Liver (tissue), 9 donors: ENCODE measurements around the gene INTS1. TPM values are rescaled to one million over a fixed set of nuclear protein-coding genes. Genes with fewer than 3 reads are reported as not detected.

Source experiments
- DNase-seq: peaks from one replicate; pipeline ENCODE4 v3.0.0-alpha.2; 2017; ENCODE audit warnings: low spot score
- H3K27ac ChIP-seq, 2 donors: one replicate each; pipeline ENCODE4 v1.7.0; 2013; ENCODE audit warnings: inconsistent platforms in 2 of 2, low read length in 2 of 2, control low read depth in 1 of 2, low read depth in 1 of 2, mild to moderate bottlenecking in 1 of 2
- H3K27me3 ChIP-seq, 4 donors: one replicate each; pipeline versions ENCODE4 v1.6.1 to v1.7.0; 2013; ENCODE audit warnings: low read length in 3 of 4, inconsistent platforms in 1 of 4, mild to moderate bottlenecking in 1 of 4, moderate library complexity in 1 of 4; ENCODE audit not compliant: control insufficient read depth in 4 of 4, insufficient read depth in 4 of 4
- H3K36me3 ChIP-seq, 4 donors: one replicate each; pipeline versions ENCODE4 v1.6.1 to v1.7.0; 2013; ENCODE audit warnings: low read length in 3 of 4, mild to moderate bottlenecking in 3 of 4, low read depth in 1 of 4, moderate library complexity in 1 of 4; ENCODE audit not compliant: control insufficient read depth in 4 of 4, insufficient read depth in 3 of 4
- H3K4me1 ChIP-seq, 4 donors: one replicate each; pipeline versions ENCODE4 v1.6.1 to v1.7.0; 2013; ENCODE audit warnings: low read length in 3 of 4, mild to moderate bottlenecking in 3 of 4, moderate library complexity in 1 of 4; ENCODE audit not compliant: control insufficient read depth in 4 of 4, insufficient read depth in 4 of 4
- H3K4me3 ChIP-seq, 3 donors: one replicate each; pipeline versions ENCODE4 v1.6.1 to v1.7.0; 2013; ENCODE audit warnings: low read length in 3 of 3, control low read depth in 1 of 3, low read depth in 1 of 3, mild to moderate bottlenecking in 1 of 3
- H3K9ac ChIP-seq, 2 donors: one replicate each; pipeline ENCODE4 v1.7.0; 2013; ENCODE audit warnings: low read length in 2 of 2, mild to moderate bottlenecking in 2 of 2, moderate library complexity in 2 of 2, control low read depth in 1 of 2, low read depth in 1 of 2
- H3K9me3 ChIP-seq, 4 donors: one replicate each; pipeline versions ENCODE4 v1.6.1 to v1.7.0; 2013; ENCODE audit warnings: low read length in 3 of 4; ENCODE audit not compliant: control insufficient read depth in 4 of 4
- EGR1 ChIP-seq, 2 donors: IDR thresholded peaks; 2 replicates each; pipeline ENCODE4 v1.6.1; 2016 to 2018; ENCODE audit warnings: antibody characterized with exemption in 2 of 2, low read depth in 2 of 2
- FOXA1 ChIP-seq: IDR thresholded peaks from 2 replicates; pipeline ENCODE4 v1.6.1; 2016; ENCODE audit warnings: antibody characterized with exemption
- FOXA2 ChIP-seq: IDR thresholded peaks from 2 replicates; pipeline ENCODE4 v1.6.1; 2016; ENCODE audit warnings: antibody characterized with exemption
- GABPA ChIP-seq, 2 donors: IDR thresholded peaks in 1 of 2; conservative IDR thresholded peaks in 1 of 2; 2 replicates each; pipeline ENCODE4 v1.6.1; 2016; ENCODE audit warnings: antibody characterized with exemption in 2 of 2, mild to moderate bottlenecking in 1 of 2, moderate library complexity in 1 of 2
- MAX ChIP-seq: IDR thresholded peaks from 2 replicates; pipeline ENCODE4 v1.6.1; 2016; ENCODE audit warnings: antibody characterized with exemption
- RAD21 ChIP-seq, 2 donors: IDR thresholded peaks; 2 replicates each; pipeline ENCODE4 v1.6.1; 2016; ENCODE audit warnings: antibody characterized with exemption in 2 of 2, mild to moderate bottlenecking in 2 of 2
- RXRA ChIP-seq, 2 donors: IDR thresholded peaks; 2 replicates each; pipeline ENCODE4 v1.6.1; 2017 to 2018; ENCODE audit warnings: antibody characterized with exemption in 2 of 2, mild to moderate bottlenecking in 1 of 2
- TAF1 ChIP-seq: conservative IDR thresholded peaks from 2 replicates; pipeline ENCODE4 v1.6.1; 2016; ENCODE audit warnings: antibody characterized with exemption, mild to moderate bottlenecking
- YY1 ChIP-seq: IDR thresholded peaks from 2 replicates; pipeline ENCODE4 v1.6.1; 2016; ENCODE audit warnings: antibody characterized with exemption, mild to moderate bottlenecking
- ZBTB33 ChIP-seq: IDR thresholded peaks from 2 replicates; pipeline ENCODE4 v1.6.1; 2016; ENCODE audit warnings: antibody characterized with exemption
- WGBS: extraction: QIAGEN DNeasy Blood & Tissue Kit; methylation state at CpG from one replicate; pipeline ENCODE4 v1.1.7; 2013; 5-methylcytosine and 5-hydroxymethylcytosine counted together
- polyA plus RNA-seq, 2 donors: library from polyadenylated mRNA; stranded (reverse) in 1 of 2; unstranded in 1 of 2; fragments of 200-250 nt in 1 of 2; fragments of >200 nt in 1 of 2; fragmentation: Nextera tagmentation in 1 of 2; extraction: Ambion mirVana in 1 of 2; gene quantifications; one replicate each; pipeline versions ENCODE4 v1.2.1 to v1.2.3, GENCODE V29; 2013 to 2015
- total RNA-seq, 2 donors: library from RNA; depleted of rRNA; stranded (reverse); fragments of >200 nt; gene quantifications; one replicate each; pipeline ENCODE4 v1.2.3, GENCODE V29; 2014
- TF ChIP-seq, protein P1 (sequence below): IDR thresholded peaks from 2 replicates; pipeline ENCODE4 v1.6.1; 2016; ENCODE audit warnings: antibody characterized with exemption, mild to moderate bottlenecking
- TF ChIP-seq, protein P2 (sequence below): fragments of 150-350 bp; IDR thresholded peaks from 2 replicates; pipeline ENCODE4 v1.5.1; 2017; ENCODE audit warnings: improper control_type of control experiment, low read depth, low read length; ENCODE audit not compliant: missing input control
- donor health status: healthy.
- donor health status: healthy.
- donor health status: healthy.
- donor health status: healthy.
- donor health status: healthy.

The INTS1 gene
- 10 to 100 TPM; 26.8 to 34.6 TPM for total RNA-seq
- 10 to 100 TPM; 14.6 to 37.9 TPM for polyA plus RNA-seq

DNA sequence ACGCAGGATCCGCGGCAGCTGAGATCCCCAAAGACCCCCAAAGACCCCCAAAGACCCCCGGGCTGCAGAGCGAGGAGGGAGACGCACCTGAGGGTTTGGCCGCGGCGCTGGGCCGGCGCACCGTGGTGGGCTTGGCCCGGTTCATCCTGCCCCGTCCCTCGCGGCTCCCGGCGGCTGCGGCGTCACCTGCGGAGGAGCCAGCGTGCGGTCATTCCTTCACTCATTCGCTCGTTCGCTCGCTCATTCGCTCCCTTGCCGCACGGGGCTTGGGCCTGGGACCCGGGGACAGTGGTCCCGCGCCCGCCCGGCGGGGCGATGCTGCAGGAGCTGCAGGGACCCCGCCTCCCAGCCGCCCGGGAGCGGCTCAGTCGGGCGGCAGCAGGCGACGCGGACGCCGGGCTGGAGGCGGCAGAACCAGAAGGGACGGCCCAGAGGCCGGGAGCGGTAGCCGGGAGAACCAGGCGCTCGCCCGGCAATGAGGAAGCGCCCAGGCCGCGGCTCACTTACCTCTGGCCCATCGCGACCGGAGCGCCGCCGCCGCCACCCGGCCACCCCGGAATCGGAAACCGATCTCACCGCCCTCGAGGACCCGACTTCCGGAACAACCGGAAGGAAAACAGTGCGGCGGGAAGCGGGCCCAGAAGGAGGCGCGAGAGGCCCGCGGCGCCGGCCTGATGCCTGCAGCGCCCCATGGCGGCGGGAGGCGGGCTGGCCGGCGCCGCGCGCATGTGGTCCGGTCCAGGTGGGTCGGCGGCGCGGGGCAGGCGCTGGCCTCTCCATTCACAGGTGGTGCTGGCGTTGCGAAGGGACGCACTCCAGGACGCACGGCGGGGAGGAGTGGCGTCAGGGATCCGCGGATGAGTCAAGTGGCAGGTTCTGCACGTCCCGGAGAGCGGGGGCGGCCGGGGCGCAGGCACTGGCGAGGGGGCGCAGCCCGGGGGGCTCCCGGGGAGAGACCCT, at the start of gene INTS1:
Gene INTS1, minus strand, starts transcription at position 574 of the 960 bp plus-strand sequence. Its CDS starts 429 bp downstream, at position 145.
- peak within 1 kb of the TSS; percentile 82 to 99 (median 96) for H3K4me3 ChIP-seq
- peaks cover 5 to 28% (median 21%) of the 10 kb centered on the region in 4 donors for H3K4me1 ChIP-seq
- 1% methylated on average over 118 of the region's 118 CpGs for WGBS

GRCh38 chr7:1553512-1554210, 49.5 kb upstream of the INTS1 start:
- Histone ChIP-seq H3K4me3 (no peak overlapping the region), H3K27me3 (no peaks in the 10 kb centered on the region), H3K27ac (no peak overlapping the region), H3K36me3 (peaks cover 0 to 19% (median 7%) of the 10 kb centered on the region in 4 donors), H3K4me1 (peaks cover 2 to 18% (median 10%) of the 10 kb centered on the region in 4 donors), H3K9me3 (no peaks in the 10 kb centered on the region), H3K9ac (no peak overlapping the region)
- TF ChIP-seq, protein P1, sequence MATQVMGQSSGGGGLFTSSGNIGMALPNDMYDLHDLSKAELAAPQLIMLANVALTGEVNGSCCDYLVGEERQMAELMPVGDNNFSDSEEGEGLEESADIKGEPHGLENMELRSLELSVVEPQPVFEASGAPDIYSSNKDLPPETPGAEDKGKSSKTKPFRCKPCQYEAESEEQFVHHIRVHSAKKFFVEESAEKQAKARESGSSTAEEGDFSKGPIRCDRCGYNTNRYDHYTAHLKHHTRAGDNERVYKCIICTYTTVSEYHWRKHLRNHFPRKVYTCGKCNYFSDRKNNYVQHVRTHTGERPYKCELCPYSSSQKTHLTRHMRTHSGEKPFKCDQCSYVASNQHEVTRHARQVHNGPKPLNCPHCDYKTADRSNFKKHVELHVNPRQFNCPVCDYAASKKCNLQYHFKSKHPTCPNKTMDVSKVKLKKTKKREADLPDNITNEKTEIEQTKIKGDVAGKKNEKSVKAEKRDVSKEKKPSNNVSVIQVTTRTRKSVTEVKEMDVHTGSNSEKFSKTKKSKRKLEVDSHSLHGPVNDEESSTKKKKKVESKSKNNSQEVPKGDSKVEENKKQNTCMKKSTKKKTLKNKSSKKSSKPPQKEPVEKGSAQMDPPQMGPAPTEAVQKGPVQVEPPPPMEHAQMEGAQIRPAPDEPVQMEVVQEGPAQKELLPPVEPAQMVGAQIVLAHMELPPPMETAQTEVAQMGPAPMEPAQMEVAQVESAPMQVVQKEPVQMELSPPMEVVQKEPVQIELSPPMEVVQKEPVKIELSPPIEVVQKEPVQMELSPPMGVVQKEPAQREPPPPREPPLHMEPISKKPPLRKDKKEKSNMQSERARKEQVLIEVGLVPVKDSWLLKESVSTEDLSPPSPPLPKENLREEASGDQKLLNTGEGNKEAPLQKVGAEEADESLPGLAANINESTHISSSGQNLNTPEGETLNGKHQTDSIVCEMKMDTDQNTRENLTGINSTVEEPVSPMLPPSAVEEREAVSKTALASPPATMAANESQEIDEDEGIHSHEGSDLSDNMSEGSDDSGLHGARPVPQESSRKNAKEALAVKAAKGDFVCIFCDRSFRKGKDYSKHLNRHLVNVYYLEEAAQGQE, result no peak
- TF ChIP-seq YY1, result no peak
- no peak for TF ChIP-seq RAD21 (IDR thresholded peaks at IDR 0.05)
- no peak for TF ChIP-seq TAF1
- TF ChIP-seq ZBTB33, result no peak
- WGBS, result 88% methylated on average over 28 of the region's 28 CpGs
- DNase-seq, result no peak

More for the DNA sequence above, at the start of gene INTS1:
- H3K27ac ChIP-seq, result peak within 1 kb of the TSS; percentile 51 to 57
- H3K9ac ChIP-seq, result peak within 1 kb of the TSS; percentile 1 to 22
- peaks cover 0 to 27% (median 3%) of the 10 kb centered on the region in 4 donors for H3K36me3 ChIP-seq
- TF ChIP-seq RXRA (IDR thresholded peaks at IDR 0.05), result peak in 1 of 2 donors; percentile 12
- TF ChIP-seq FOXA1, result peak; percentile 34
- TF ChIP-seq EGR1 (IDR thresholded peaks at IDR 0.05; ENCODE audit: low read depth in 2 of 2), result peak in 1 of 2 donors; percentile 87
- peak; percentile 82 to 96 for TF ChIP-seq GABPA (IDR thresholded peaks at IDR 0.05 in 1 of 2, conservative IDR thresholded peaks at IDR 0.05 in 1 of 2)
- TF ChIP-seq YY1, result no peak
- TF ChIP-seq, protein P2, sequence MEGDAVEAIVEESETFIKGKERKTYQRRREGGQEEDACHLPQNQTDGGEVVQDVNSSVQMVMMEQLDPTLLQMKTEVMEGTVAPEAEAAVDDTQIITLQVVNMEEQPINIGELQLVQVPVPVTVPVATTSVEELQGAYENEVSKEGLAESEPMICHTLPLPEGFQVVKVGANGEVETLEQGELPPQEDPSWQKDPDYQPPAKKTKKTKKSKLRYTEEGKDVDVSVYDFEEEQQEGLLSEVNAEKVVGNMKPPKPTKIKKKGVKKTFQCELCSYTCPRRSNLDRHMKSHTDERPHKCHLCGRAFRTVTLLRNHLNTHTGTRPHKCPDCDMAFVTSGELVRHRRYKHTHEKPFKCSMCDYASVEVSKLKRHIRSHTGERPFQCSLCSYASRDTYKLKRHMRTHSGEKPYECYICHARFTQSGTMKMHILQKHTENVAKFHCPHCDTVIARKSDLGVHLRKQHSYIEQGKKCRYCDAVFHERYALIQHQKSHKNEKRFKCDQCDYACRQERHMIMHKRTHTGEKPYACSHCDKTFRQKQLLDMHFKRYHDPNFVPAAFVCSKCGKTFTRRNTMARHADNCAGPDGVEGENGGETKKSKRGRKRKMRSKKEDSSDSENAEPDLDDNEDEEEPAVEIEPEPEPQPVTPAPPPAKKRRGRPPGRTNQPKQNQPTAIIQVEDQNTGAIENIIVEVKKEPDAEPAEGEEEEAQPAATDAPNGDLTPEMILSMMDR, result peak; percentile 90
- peak; percentile 33 for TF ChIP-seq FOXA2
- TF ChIP-seq MAX, result no peak
- no peaks in the 10 kb centered on the region for H3K27me3 ChIP-seq
- peak; percentile 88 for DNase-seq
- no peaks in the 10 kb centered on the region for H3K9me3 ChIP-seq
